HEK293T (cell line): ENCODE data around the gene C20orf202.

Experiments used
- CTCF ChIA-PET: fragments of 350-600 bp; formaldehyde crosslinking; extraction: SDS; loops from one replicate; lab custom pipeline; 2021; ENCODE audit warnings: antibody characterized with exemption, inconsistent platforms; lab: Yijun Ruan, JAX
- POLR2A ChIA-PET: fragments of 350-600 bp; formaldehyde crosslinking; extraction: SDS; loops from one replicate; lab custom pipeline; 2020; ENCODE audit warnings: antibody characterized with exemption, inconsistent platforms; lab: Yijun Ruan, JAX
- DNase-seq: peaks from one replicate; pipeline ENCODE4 v3.0.0; 2012; ENCODE audit warnings: mixed read lengths; ENCODE audit errors: extremely low spot score
- ARNT ChIP-seq: fragments of 450-650 bp; IDR thresholded peaks from 2 replicates; pipeline ENCODE4 v1.6.1; 2017; ENCODE audit warnings: mild to moderate bottlenecking
- BHLHE40 ChIP-seq: fragments of 450-650 bp; IDR thresholded peaks from 2 replicates; pipeline ENCODE4 v1.6.1; 2016; ENCODE audit warnings: mild to moderate bottlenecking, moderate library complexity, borderline replicate concordance
- CTBP1 ChIP-seq: fragments of 450-650 bp; IDR thresholded peaks from 2 replicates; pipeline ENCODE4 v1.6.1; 2016; ENCODE audit warnings: borderline replicate concordance
- ELF4 ChIP-seq: fragments of 450-650 bp; IDR thresholded peaks from 2 replicates; pipeline ENCODE4 v1.6.1; 2017; ENCODE audit warnings: antibody characterized with exemption
- FOXA1 ChIP-seq: fragments of 450-650 bp; IDR thresholded peaks from 2 replicates; pipeline ENCODE4 v1.6.1; 2016; ENCODE audit warnings: mild to moderate bottlenecking
- FOXK2 ChIP-seq: fragments of 450-650 bp; IDR thresholded peaks from 2 replicates; pipeline ENCODE4 v1.6.1; 2016; ENCODE audit warnings: mild to moderate bottlenecking
- FOXM1 ChIP-seq: fragments of 450-650 bp; IDR thresholded peaks from 2 replicates; pipeline ENCODE4 v1.6.1; 2017; ENCODE audit warnings: mild to moderate bottlenecking, borderline replicate concordance
- HDGF ChIP-seq: fragments of 450-650 bp; IDR thresholded peaks from 2 replicates; pipeline ENCODE4 v1.6.1; 2017; ENCODE audit warnings: antibody characterized with exemption, borderline replicate concordance
- L3MBTL2 ChIP-seq: fragments of 450-650 bp; conservative IDR thresholded peaks from 2 replicates; pipeline ENCODE4 v1.6.1; 2016; ENCODE audit warnings: mild to moderate bottlenecking
- LEF1 ChIP-seq: fragments of 450-650 bp; IDR thresholded peaks from 2 replicates; pipeline ENCODE4 v1.6.1; 2017; ENCODE audit warnings: mild to moderate bottlenecking, borderline replicate concordance
- NFRKB ChIP-seq: fragments of 450-650 bp; IDR thresholded peaks from 2 replicates; pipeline ENCODE4 v1.6.1; 2016; ENCODE audit warnings: mild to moderate bottlenecking, moderate library complexity
- SP1 ChIP-seq: fragments of 450-650 bp; IDR thresholded peaks from 2 replicates; pipeline ENCODE4 v1.6.1; 2017
- SUZ12 ChIP-seq: fragments of 450-650 bp; IDR thresholded peaks from 2 replicates; pipeline ENCODE4 v1.6.1; 2016; ENCODE audit warnings: mild to moderate bottlenecking
- TARDBP ChIP-seq: fragments of 450-650 bp; IDR thresholded peaks from 2 replicates; pipeline ENCODE4 v1.6.1; 2016
- ZNF384 ChIP-seq: fragments of 450-650 bp; IDR thresholded peaks from 2 replicates; pipeline ENCODE4 v1.6.1; 2016
- TF ChIP-seq, protein P1 (sequence below): fragments of 450-650 bp; IDR thresholded peaks from 2 replicates; pipeline ENCODE4 v1.6.1; 2016

C20orf202 gene

DNA sequence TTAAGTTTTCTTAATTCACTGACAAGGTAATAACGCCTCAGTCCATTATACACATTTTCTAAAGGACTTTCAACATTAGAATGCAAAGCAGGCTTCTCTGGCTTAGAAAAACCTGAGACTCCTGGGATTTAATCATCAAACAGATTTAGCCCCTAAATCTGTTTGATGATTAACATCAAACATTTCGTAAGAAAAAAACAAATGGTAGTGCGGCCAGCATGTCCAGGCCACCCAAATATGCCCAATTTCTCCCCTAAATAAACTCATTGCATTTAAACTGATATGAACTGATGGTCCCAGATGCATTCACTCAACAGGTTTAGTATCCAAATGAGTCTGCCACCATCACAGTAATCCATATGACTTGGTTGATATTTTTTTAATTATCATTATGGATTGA, 24.6 kb upstream of the C20orf202 start:
- ChIA-PET CTCF (no interaction called here), POLR2A (no interaction called here)
- no peak for DNase-seq
- no peak for TF ChIP-seq L3MBTL2
- TF ChIP-seq ELF4: no peak

DNA sequence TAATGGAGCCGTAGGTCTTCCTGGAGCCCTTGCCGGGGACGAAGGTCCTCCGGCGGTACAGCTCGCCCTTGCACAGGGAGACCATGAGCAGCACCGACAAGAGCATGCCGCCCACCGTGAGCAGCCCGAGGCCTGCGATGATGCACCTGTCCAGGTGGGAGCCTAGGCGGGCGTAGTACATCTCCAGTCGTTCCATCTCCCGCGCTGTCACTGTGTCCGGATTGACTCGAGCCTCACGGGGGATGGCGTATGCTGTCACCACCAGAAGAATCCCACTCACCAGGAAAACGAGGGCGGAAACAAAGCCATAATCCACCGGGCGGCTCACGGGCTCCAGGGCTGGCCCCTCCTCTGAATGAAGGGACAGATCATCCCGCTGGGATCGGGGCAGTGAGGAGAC, 22.3 kb upstream of the C20orf202 start:
- ChIA-PET CTCF (no interaction called here), POLR2A (no interaction called here)
- TF ChIP-seq L3MBTL2: no peak
- TF ChIP-seq SP1: no peak
- TF ChIP-seq BHLHE40: no peak
- no peak for TF ChIP-seq CTBP1
- TF ChIP-seq, protein P1, sequence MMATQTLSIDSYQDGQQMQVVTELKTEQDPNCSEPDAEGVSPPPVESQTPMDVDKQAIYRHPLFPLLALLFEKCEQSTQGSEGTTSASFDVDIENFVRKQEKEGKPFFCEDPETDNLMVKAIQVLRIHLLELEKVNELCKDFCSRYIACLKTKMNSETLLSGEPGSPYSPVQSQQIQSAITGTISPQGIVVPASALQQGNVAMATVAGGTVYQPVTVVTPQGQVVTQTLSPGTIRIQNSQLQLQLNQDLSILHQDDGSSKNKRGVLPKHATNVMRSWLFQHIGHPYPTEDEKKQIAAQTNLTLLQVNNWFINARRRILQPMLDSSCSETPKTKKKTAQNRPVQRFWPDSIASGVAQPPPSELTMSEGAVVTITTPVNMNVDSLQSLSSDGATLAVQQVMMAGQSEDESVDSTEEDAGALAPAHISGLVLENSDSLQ: no peak
- no peak for TF ChIP-seq SUZ12
- TF ChIP-seq ELF4: no peak
- TF ChIP-seq ARNT: no peak
- no peak for TF ChIP-seq ZNF384
- no peak for TF ChIP-seq FOXA1
- TF ChIP-seq HDGF: no peak
- TF ChIP-seq NFRKB: no peak
- TF ChIP-seq LEF1: no peak
- no peak for TF ChIP-seq FOXM1
- no peak for TF ChIP-seq TARDBP
- TF ChIP-seq FOXK2: no peak
- DNase-seq: no peak

DNA sequence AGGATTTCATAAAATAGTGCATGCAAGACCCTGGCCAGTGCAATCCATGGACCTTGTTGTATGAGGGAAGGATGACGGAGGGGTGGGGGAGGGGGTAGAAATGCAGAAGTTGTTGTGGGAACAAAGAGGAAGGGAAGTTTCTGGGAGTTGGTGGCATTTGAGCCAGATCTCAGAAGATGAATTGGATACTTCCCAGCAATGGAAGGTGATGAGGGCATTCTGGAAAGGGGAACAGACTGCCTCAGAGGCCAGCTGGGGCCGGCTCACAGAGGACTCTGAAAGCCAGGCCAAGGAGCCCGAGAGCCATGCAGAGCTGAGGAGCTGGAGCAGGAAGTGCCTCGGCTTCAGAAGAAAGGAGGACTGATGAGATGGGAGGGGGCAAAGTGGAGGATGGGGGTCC, 21.1 kb upstream of the C20orf202 start:
- no peak for DNase-seq
- POLR2A ChIA-PET: no interaction called here
- TF ChIP-seq L3MBTL2: no peak
- no peak for TF ChIP-seq SP1
- TF ChIP-seq, protein P1: no peak
- TF ChIP-seq NFRKB: no peak
- TF ChIP-seq HDGF: no peak
- no peak for TF ChIP-seq TARDBP
- no peak for TF ChIP-seq BHLHE40
- TF ChIP-seq FOXA1: no peak
- TF ChIP-seq CTBP1: no peak
- TF ChIP-seq ZNF384: no peak
- TF ChIP-seq FOXK2: no peak
- TF ChIP-seq SUZ12: no peak
- TF ChIP-seq LEF1: no peak
- no peak for TF ChIP-seq ELF4
- no peak for TF ChIP-seq FOXM1
- TF ChIP-seq ARNT: no peak
- CTCF ChIA-PET: no interaction called here

DNA sequence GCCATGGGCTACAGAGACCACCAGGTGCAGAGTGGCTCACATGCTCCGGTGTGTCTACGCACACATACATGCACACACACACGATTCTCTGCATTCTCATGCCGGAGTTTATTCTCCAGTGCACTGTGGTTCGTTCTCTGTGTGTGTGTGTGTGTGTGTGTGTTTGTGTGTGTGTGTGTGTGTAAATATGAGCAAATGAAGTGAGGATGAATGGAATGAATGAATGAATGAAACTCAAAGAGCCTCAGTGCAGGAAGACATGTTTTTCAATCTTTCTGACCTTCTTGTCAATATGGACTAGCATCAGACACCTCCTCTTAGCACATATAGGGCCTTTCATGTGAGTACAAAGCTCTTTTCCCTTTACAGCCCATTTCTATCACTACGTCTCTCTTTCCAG, 20.1 kb upstream of the C20orf202 start:
- ChIA-PET CTCF (interaction anchor here (0.7 kb wide), 1 partner anchor 781 kb away, joined by 3 read pairs; no protein-coding TSS in a partner anchor), POLR2A (no interaction called here)
- DNase-seq: no peak
- no peak for TF ChIP-seq ELF4
- no peak for TF ChIP-seq L3MBTL2
- no peak for TF ChIP-seq HDGF
- no peak for TF ChIP-seq LEF1
- TF ChIP-seq SUZ12: no peak
- TF ChIP-seq FOXM1: no peak
- TF ChIP-seq ARNT: no peak
- no peak for TF ChIP-seq CTBP1
- no peak for TF ChIP-seq ZNF384
- no peak for TF ChIP-seq SP1
- no peak for TF ChIP-seq FOXK2
- no peak for TF ChIP-seq BHLHE40
- TF ChIP-seq, protein P1: no peak
- no peak for TF ChIP-seq TARDBP

GRCh38 chr20:1184260-1184637, 19.0 kb upstream of the C20orf202 start:
- CTCF ChIA-PET: no interaction called here
- no peak for DNase-seq
- POLR2A ChIA-PET: no interaction called here
- TF ChIP-seq NFRKB (no peak), FOXK2 (no peak), ARNT (no peak), ZNF384 (no peak)
- TF ChIP-seq, protein P1: no peak

DNA sequence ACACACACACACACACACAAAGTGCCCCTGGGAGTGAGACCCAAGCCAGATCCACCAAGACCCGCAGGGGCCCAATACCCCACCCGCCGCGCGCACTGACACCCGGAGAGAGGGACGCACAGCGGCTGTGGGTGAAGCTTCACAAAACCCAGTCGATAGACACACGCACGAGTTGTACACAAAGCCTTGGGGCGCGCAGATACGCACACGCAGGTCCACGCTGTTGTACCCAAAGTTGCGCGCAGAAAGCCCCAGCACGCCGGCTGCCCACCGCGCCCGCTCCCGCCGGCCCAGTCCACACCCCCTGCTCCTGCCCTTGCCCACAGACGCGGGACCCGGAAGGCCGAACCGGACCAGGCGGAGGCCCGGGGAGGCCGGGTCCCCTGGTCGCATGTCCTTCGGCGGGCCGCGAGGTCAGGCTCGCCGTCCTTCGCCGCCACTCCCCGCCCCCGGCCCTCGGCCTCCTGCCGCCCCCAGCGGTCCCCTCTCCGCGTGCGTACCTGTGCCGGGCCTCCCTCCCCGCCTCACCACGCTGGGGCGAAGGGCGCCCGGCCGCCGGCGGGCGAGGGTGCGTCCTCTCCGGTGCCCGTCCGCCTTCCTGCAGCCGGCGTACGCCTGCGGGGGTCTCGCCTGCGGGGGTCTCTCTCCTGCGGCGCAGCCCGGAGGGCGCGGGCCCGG, 18.5 kb upstream of the C20orf202 start, which contains the start of gene TMEM74B:
TMEM74B (minus strand) TSS at position 344 of the 678 bp plus-strand sequence. CDS start 1,180 bp downstream, outside the sequence.
- TF ChIP-seq SP1 (no peak), HDGF (no peak), SUZ12 (no peak), L3MBTL2 (no peak), FOXA1 (no peak), NFRKB (no peak), ELF4 (no peak), ZNF384 (no peak), BHLHE40 (no peak), LEF1 (no peak), ARNT (no peak), FOXK2 (no peak), TARDBP (no peak)
- TF ChIP-seq, protein P1: no peak
- POLR2A ChIA-PET: interaction anchor here (0.7 kb wide), 1 partner anchor 33 kb away, joined by 3 read pairs; no protein-coding TSS in a partner anchor
- CTCF ChIA-PET: no interaction called here
- no peak for DNase-seq
